IPS-18a (cell line): ENCODE results near the gene NPTX1.

Experiments
- H3K27ac ChIP-seq: one replicate; pipeline ENCODE4 v1.5.1; 2013; ENCODE audit warnings: low read length
- H3K27me3 ChIP-seq: one replicate; pipeline ENCODE4 v1.6.1; 2013; ENCODE audit warnings: mild to moderate bottlenecking, low read length; ENCODE audit not compliant: control insufficient read depth, insufficient read depth
- H3K36me3 ChIP-seq: one replicate; pipeline ENCODE4 v1.6.1; 2013; ENCODE audit warnings: low read depth, low read length; ENCODE audit not compliant: control insufficient read depth
- H3K4me1 ChIP-seq: one replicate; pipeline ENCODE4 v1.6.1; 2013; ENCODE audit warnings: low read depth, low read length; ENCODE audit not compliant: control insufficient read depth
- H3K4me3 ChIP-seq: one replicate; pipeline ENCODE4 v1.5.1; 2013; ENCODE audit warnings: low read length
- H3K9ac ChIP-seq: one replicate; pipeline ENCODE4 v1.6.1; 2013; ENCODE audit warnings: mild to moderate bottlenecking, low read length, moderate library complexity
- H3K9me3 ChIP-seq: one replicate; pipeline ENCODE4 v1.6.1; 2013; ENCODE audit warnings: low read depth, low read length; ENCODE audit not compliant: control insufficient read depth

Gene NPTX1

GRCh38 chr17:80475910-80476876 lies at the start of gene NPTX1:
NPTX1 (minus strand) TSS chr17:80476607; CDS start chr17:80476446, 161 bp downstream.
- no peak within 1 kb of the TSS for H3K9ac ChIP-seq
- peak within 1 kb of the TSS; percentile 10 for H3K4me3 ChIP-seq
- no peak within 1 kb of the TSS for H3K27ac ChIP-seq
- no peaks in the 10 kb centered on the region for H3K9me3 ChIP-seq
- H3K36me3 ChIP-seq = no peaks in the 10 kb centered on the region
- no peaks in the 10 kb centered on the region for H3K4me1 ChIP-seq
- peaks cover 100% of the 10 kb centered on the region for H3K27me3 ChIP-seq

- Histone ChIP-seq H3K27ac (no peak overlapping the region), H3K27me3 (no peaks in the 10 kb centered on the region), H3K4me3 (no peak overlapping the region), H3K4me1 (peaks cover 7% of the 10 kb centered on the region), H3K36me3 (no peaks in the 10 kb centered on the region), H3K9ac (no peak overlapping the region), H3K9me3 (no peaks in the 10 kb centered on the region)
Observed at GRCh38 chr17:80523956-80524712, 47.7 kb upstream of the NPTX1 start.

GRCh38 chr17:80523054-80523744 lies 46.8 kb upstream of the NPTX1 start:
- Histone ChIP-seq H3K9ac (no peak overlapping the region), H3K27me3 (no peaks in the 10 kb centered on the region), H3K4me1 (peaks cover 7% of the 10 kb centered on the region), H3K9me3 (no peaks in the 10 kb centered on the region), H3K36me3 (no peaks in the 10 kb centered on the region), H3K27ac (no peak overlapping the region), H3K4me3 (no peak overlapping the region)

- Histone ChIP-seq H3K9me3 (no peaks in the 10 kb centered on the region), H3K4me1 (no peaks in the 10 kb centered on the region), H3K27ac (no peak overlapping the region), H3K36me3 (no peaks in the 10 kb centered on the region), H3K27me3 (no peaks in the 10 kb centered on the region), H3K9ac (no peak overlapping the region), H3K4me3 (no peak overlapping the region)
Observed at GRCh38 chr17:80520810-80521455, 44.5 kb upstream of the NPTX1 start.

- Histone ChIP-seq H3K9me3 (no peaks in the 10 kb centered on the region), H3K36me3 (no peaks in the 10 kb centered on the region), H3K27me3 (no peaks in the 10 kb centered on the region), H3K9ac (no peak overlapping the region), H3K4me3 (no peak overlapping the region), H3K27ac (no peak overlapping the region), H3K4me1 (no peaks in the 10 kb centered on the region)
Observed at GRCh38 chr17:80519091-80519781, 42.8 kb upstream of the NPTX1 start.

- Histone ChIP-seq H3K36me3 (no peaks in the 10 kb centered on the region), H3K27ac (no peak overlapping the region), H3K4me1 (no peaks in the 10 kb centered on the region), H3K27me3 (no peaks in the 10 kb centered on the region), H3K9ac (no peak overlapping the region), H3K9me3 (no peaks in the 10 kb centered on the region), H3K4me3 (no peak overlapping the region)
Observed at GRCh38 chr17:80518392-80518791, 42.0 kb upstream of the NPTX1 start.

- Histone ChIP-seq H3K4me1 (no peaks in the 10 kb centered on the region), H3K9me3 (no peaks in the 10 kb centered on the region), H3K36me3 (no peaks in the 10 kb centered on the region), H3K4me3 (no peak overlapping the region), H3K27me3 (no peaks in the 10 kb centered on the region), H3K27ac (no peak overlapping the region), H3K9ac (no peak overlapping the region)
Observed at GRCh38 chr17:80517641-80518040, 41.2 kb upstream of the NPTX1 start.

GRCh38 chr17:80516171-80516932 lies 39.9 kb upstream of the NPTX1 start:
- Histone ChIP-seq H3K4me3 (no peak overlapping the region), H3K27ac (no peak overlapping the region), H3K27me3 (no peaks in the 10 kb centered on the region), H3K36me3 (no peaks in the 10 kb centered on the region), H3K4me1 (no peaks in the 10 kb centered on the region), H3K9me3 (no peaks in the 10 kb centered on the region), H3K9ac (no peak overlapping the region)

GRCh38 chr17:80513892-80514291 lies 37.5 kb upstream of the NPTX1 start:
- H3K9me3 ChIP-seq = no peaks in the 10 kb centered on the region

GRCh38 chr17:80513201-80513600 lies 36.8 kb upstream of the NPTX1 start:
- H3K9me3 ChIP-seq = no peaks in the 10 kb centered on the region
- H3K4me3 ChIP-seq = no peak overlapping the region
- H3K4me1 ChIP-seq = no peaks in the 10 kb centered on the region
- no peak overlapping the region for H3K9ac ChIP-seq
- no peaks in the 10 kb centered on the region for H3K36me3 ChIP-seq
- H3K27me3 ChIP-seq = no peaks in the 10 kb centered on the region
- H3K27ac ChIP-seq = no peak overlapping the region

More at GRCh38 chr17:80513892-80514291, 37.5 kb upstream of the NPTX1 start:
- Histone ChIP-seq H3K36me3 (no peaks in the 10 kb centered on the region), H3K4me1 (no peaks in the 10 kb centered on the region), H3K27ac (no peak overlapping the region), H3K27me3 (no peaks in the 10 kb centered on the region), H3K4me3 (no peak overlapping the region), H3K9ac (no peak overlapping the region)
